Neural cell (in vitro differentiated cells): Measurements from ENCODE around the gene COG5. TPM values are rescaled to one million over a fixed set of nuclear protein-coding genes. Genes with fewer than 3 reads are reported as not detected.

Experiments used
- H2AFZ ChIP-seq: fragments of 200-600, 300-800 bp; sonication (generic), shearing (Covaris generic); 2 replicates; pipeline ENCODE4 v1.6.0; 2014; ENCODE audit warnings: low read depth, mild to moderate bottlenecking, antibody characterized with exemption, low read length, moderate library complexity
- H3F3A ChIP-seq: fragments of 200-600 bp; shearing (Covaris generic); 2 replicates; pipeline ENCODE4 v1.6.1; 2016; ENCODE audit warnings: mild to moderate bottlenecking, moderate library complexity, mixed read lengths, antibody characterized with exemption, low read length; ENCODE audit not compliant: insufficient read depth, poor library complexity, severe bottlenecking
- H3K27ac ChIP-seq: fragments of 200-600, 300-800 bp; sonication (generic), shearing (Covaris generic); 2 replicates; pipeline ENCODE4 v1.5.1; 2014; ENCODE audit warnings: mild to moderate bottlenecking, low read length, moderate library complexity
- H3K27me3 ChIP-seq: fragments of 300-800, 200-600 bp; sonication (generic), shearing (Covaris generic); 2 replicates; pipeline ENCODE4 v1.6.0; 2014; ENCODE audit warnings: mild to moderate bottlenecking, low read depth, low read length, moderate library complexity; ENCODE audit not compliant: insufficient read depth
- H3K36me3 ChIP-seq: fragments of 300-800, 200-600 bp; sonication (generic), shearing (Covaris generic); 2 replicates; pipeline ENCODE4 v1.5.1; 2014; ENCODE audit warnings: mild to moderate bottlenecking, antibody characterized with exemption, low read length, moderate library complexity; ENCODE audit not compliant: insufficient read depth
- H3K4me2 ChIP-seq: fragments of 300-800, 200-600 bp; sonication (generic), shearing (Covaris generic); 2 replicates; pipeline ENCODE4 v1.6.0; 2014; ENCODE audit warnings: mild to moderate bottlenecking, low read length
- H3K4me3 ChIP-seq: fragments of 300-800, 200-600 bp; sonication (generic), shearing (Covaris generic); 2 replicates; pipeline ENCODE4 v1.5.1; 2014; ENCODE audit warnings: mild to moderate bottlenecking, low read length, moderate library complexity
- H3K79me2 ChIP-seq: fragments of 200-600 bp; shearing (Covaris generic); replicated peaks from 2 replicates; pipeline ENCODE4 v1.6.0; 2014; ENCODE audit warnings: mild to moderate bottlenecking, low read length, moderate library complexity; ENCODE audit not compliant: insufficient read depth
- H3K9ac ChIP-seq: fragments of 300-800, 200-600 bp; sonication (generic), shearing (Covaris generic); 2 replicates; pipeline ENCODE4 v1.6.1; 2016; ENCODE audit warnings: mild to moderate bottlenecking, low read length, mixed read lengths
- H3K9me2 ChIP-seq: fragments of 200-600 bp; shearing (Covaris generic); 2 replicates; pipeline ENCODE4 v1.6.1; 2016; ENCODE audit warnings: mild to moderate bottlenecking, low read length, mixed read lengths; ENCODE audit not compliant: insufficient read depth
- H3K9me3 ChIP-seq: fragments of 200-600, 300-800 bp; sonication (generic), shearing (Covaris generic); 2 replicates; pipeline ENCODE4 v1.6.1; 2016; ENCODE audit warnings: mild to moderate bottlenecking, mixed run types, low read length, moderate library complexity, mixed read lengths
- H4K20me1 ChIP-seq: fragments of 200-600 bp; shearing (Covaris generic); 2 replicates; pipeline ENCODE4 v1.6.1; 2016; ENCODE audit warnings: mild to moderate bottlenecking, mixed run types; ENCODE audit not compliant: insufficient read depth
- CTCF ChIP-seq: fragments of 450-650 bp; IDR thresholded peaks from 2 replicates; pipeline ENCODE4 v1.5.1; 2014; ENCODE audit warnings: antibody characterized with exemption, mild to moderate bottlenecking, moderate library complexity; ENCODE audit not compliant: poor library complexity, severe bottlenecking
- EP300 ChIP-seq: fragments of 450-650 bp; conservative IDR thresholded peaks from 2 replicates; pipeline ENCODE4 v1.6.1; 2014; ENCODE audit warnings: antibody characterized with exemption, mild to moderate bottlenecking, moderate library complexity; ENCODE audit not compliant: poor library complexity, severe bottlenecking
- EZH2 ChIP-seq: fragments of 200-600, 300-800 bp; shearing (Covaris generic), sonication (generic); IDR thresholded peaks from 2 replicates; pipeline ENCODE4 v1.6.1; 2014; ENCODE audit warnings: antibody characterized with exemption, low read length, borderline replicate concordance, mild to moderate bottlenecking; ENCODE audit not compliant: insufficient read depth, poor library complexity, severe bottlenecking
- MXI1 ChIP-seq: fragments of 450-650 bp; conservative IDR thresholded peaks from 2 replicates; pipeline ENCODE4 v1.6.1; 2014; ENCODE audit warnings: antibody characterized with exemption, mild to moderate bottlenecking; ENCODE audit not compliant: poor library complexity, severe bottlenecking
- POLR2AphosphoS5 ChIP-seq: IDR thresholded peaks from 2 replicates; pipeline ENCODE4 v1.6.1; 2012
- RAD21 ChIP-seq: fragments of 450-650 bp; conservative IDR thresholded peaks from 2 replicates; pipeline ENCODE4 v1.6.1; 2014; ENCODE audit warnings: antibody characterized with exemption, mild to moderate bottlenecking, moderate library complexity
- REST ChIP-seq: IDR thresholded peaks from 2 replicates; pipeline ENCODE4 v1.6.1; 2012; ENCODE audit warnings: borderline replicate concordance
- SMC3 ChIP-seq: fragments of 450-650 bp; conservative IDR thresholded peaks from 2 replicates; pipeline ENCODE4 v1.6.1; 2014; ENCODE audit warnings: antibody characterized with exemption, mild to moderate bottlenecking, moderate library complexity; ENCODE audit not compliant: poor library complexity
- TAF1 ChIP-seq: IDR thresholded peaks from 2 replicates; pipeline ENCODE4 v1.6.1; 2012; ENCODE audit warnings: low read depth
- polyA plus RNA-seq: library from polyadenylated mRNA; depleted of rRNA; stranded (reverse); fragments of >200 nt; gene quantifications from 2 replicates; pipeline ENCODE4 v1.2.3, GENCODE V29; 2014

COG5 gene
- polyA plus RNA-seq, 1 donor from 2014 or later, result 13.3 TPM

GRCh38 chr7:107209565-107209964 lies 354.2 kb downstream of the COG5 start:
- Histone ChIP-seq H3K36me3 (peaks cover 4% of the 10 kb centered on the region), H3K79me2 (no peaks in the 10 kb centered on the region), H3K9me3 (no peaks in the 10 kb centered on the region), H3K27me3 (no peaks in the 10 kb centered on the region), H3F3A (no peaks in the 10 kb centered on the region), H4K20me1 (no peaks in the 10 kb centered on the region), H3K9ac (no peak overlapping the region), H3K27ac (no peak overlapping the region), H3K4me2 (no peak overlapping the region), H3K4me3 (no peak overlapping the region), H3K9me2 (no peaks in the 10 kb centered on the region), H2AFZ (no peak overlapping the region)
- no peak for TF ChIP-seq CTCF
- no peak for TF ChIP-seq EZH2
- no peak for TF ChIP-seq POLR2AphosphoS5
- no peak for TF ChIP-seq RAD21
- TF ChIP-seq SMC3, result no peak
- no peak for TF ChIP-seq EP300
- TF ChIP-seq MXI1, result no peak
- TF ChIP-seq TAF1, result no peak
- TF ChIP-seq REST, result no peak

- TF ChIP-seq TAF1 (no peak), RAD21 (no peak), EZH2 (no peak), MXI1 (no peak), EP300 (no peak), CTCF (no peak), SMC3 (no peak), REST (no peak), POLR2AphosphoS5 (no peak)
- H2AFZ ChIP-seq, result no peak overlapping the region
- H4K20me1 ChIP-seq, result no peaks in the 10 kb centered on the region
- no peaks in the 10 kb centered on the region for H3K9me2 ChIP-seq
- no peaks in the 10 kb centered on the region for H3K79me2 ChIP-seq
- H3K36me3 ChIP-seq, result peaks cover 12% of the 10 kb centered on the region
- H3K4me3 ChIP-seq, result no peak overlapping the region
- H3K27ac ChIP-seq, result no peak overlapping the region
- H3K27me3 ChIP-seq, result no peaks in the 10 kb centered on the region
- H3K4me2 ChIP-seq, result no peak overlapping the region
- no peak overlapping the region for H3K9ac ChIP-seq
- no peaks in the 10 kb centered on the region for H3F3A ChIP-seq
- no peaks in the 10 kb centered on the region for H3K9me3 ChIP-seq
These were observed 355.2 kb downstream of the COG5 start for GRCh38 chr7:107208563-107208962.
